Hepatocyte (in vitro differentiated cells): ENCODE results near the gene ST6GALNAC4. TPM values are rescaled to one million over a fixed set of nuclear protein-coding genes. Genes with fewer than 3 reads are reported as not detected.

ENCODE experiments used
- DNase-seq: peaks from one replicate; pipeline ENCODE4 v3.0.0-alpha.2; 2016; ENCODE audit warnings: low spot score
- H2AFZ ChIP-seq: fragments of 200-600 bp; sonication (generic); 2 replicates; pipeline ENCODE4 v1.6.0; 2016; ENCODE audit warnings: antibody characterized with exemption, mild to moderate bottlenecking
- H3K27ac ChIP-seq: fragments of 200-600 bp; sonication (generic); 2 replicates; pipeline ENCODE4 v1.5.1; 2016; ENCODE audit warnings: mild to moderate bottlenecking
- H3K27me3 ChIP-seq: fragments of 200-600 bp; sonication (generic); 2 replicates; pipeline ENCODE4 v1.6.1; 2016
- H3K36me3 ChIP-seq: fragments of 200-600 bp; sonication (generic); replicated peaks from 2 replicates; pipeline ENCODE4 v1.5.1; 2016; ENCODE audit warnings: low read depth; ENCODE audit not compliant: insufficient read depth
- H3K4me1 ChIP-seq: fragments of 200-600 bp; sonication (generic); 2 replicates; pipeline ENCODE4 v1.5.1; 2016; ENCODE audit warnings: mild to moderate bottlenecking, moderate library complexity; ENCODE audit not compliant: insufficient read depth
- H3K4me2 ChIP-seq: fragments of 200-600 bp; sonication (generic); 2 replicates; pipeline ENCODE4 v1.6.0; 2016
- H3K4me3 ChIP-seq: fragments of 200-600 bp; sonication (generic); 2 replicates; pipeline ENCODE4 v1.5.1; 2016; ENCODE audit warnings: mild to moderate bottlenecking
- H3K79me2 ChIP-seq: fragments of 200-600 bp; sonication (generic); 2 replicates; pipeline ENCODE4 v1.6.0; 2017; ENCODE audit warnings: mild to moderate bottlenecking
- H3K9me2 ChIP-seq: fragments of 200-600 bp; sonication (generic); replicated peaks from 2 replicates; pipeline ENCODE4 v1.6.0; 2017; ENCODE audit warnings: mild to moderate bottlenecking; ENCODE audit not compliant: insufficient read depth
- H3K9me3 ChIP-seq: fragments of 200-600 bp; sonication (generic); 2 replicates; pipeline ENCODE4 v1.5.1; 2016; ENCODE audit warnings: low read depth, mild to moderate bottlenecking
- H4K20me1 ChIP-seq: fragments of 200-600 bp; sonication (generic); 2 replicates; pipeline ENCODE4 v1.6.0; 2016; ENCODE audit warnings: mild to moderate bottlenecking; ENCODE audit not compliant: insufficient read depth, poor library complexity, severe bottlenecking
- CTCF ChIP-seq: fragments of 200-600 bp; sonication (generic); IDR thresholded peaks from 2 replicates; pipeline ENCODE4 v1.5.1; 2016; ENCODE audit warnings: antibody characterized with exemption, mild to moderate bottlenecking; ENCODE audit not compliant: poor library complexity
- EZH2 ChIP-seq: fragments of 200-600 bp; sonication (generic); IDR thresholded peaks from 2 replicates; pipeline ENCODE4 v1.6.1; 2016; ENCODE audit warnings: antibody characterized with exemption, mild to moderate bottlenecking, borderline replicate concordance
- EZH2phosphoT487 ChIP-seq: fragments of 200-600 bp; sonication (generic); IDR thresholded peaks from one replicate; pipeline ENCODE4 v1.6.1; 2018; ENCODE audit warnings: antibody characterized with exemption, mild to moderate bottlenecking, low read depth, moderate library complexity; ENCODE audit not compliant: unreplicated experiment, severe bottlenecking
- WGBS: methylation state at CpG from one replicate; pipeline ENCODE4 v1.1.6; 2016; ENCODE audit warnings: low lambda C conversion rate; ENCODE audit errors: missing lambda C conversion rate; 5-methylcytosine and 5-hydroxymethylcytosine counted together
- polyA plus RNA-seq: library from polyadenylated mRNA; unstranded; fragments of >200 nt; fragmentation: Nextera tagmentation; extraction: Ambion mirVana; gene quantifications from 2 replicates; pipeline ENCODE4 v1.2.1, GENCODE V29; 2016
- total RNA-seq: library from RNA; depleted of rRNA; stranded (reverse); fragments of >200 nt; gene quantifications from 2 replicates; pipeline ENCODE4 v1.2.3, GENCODE V29; 2014

ST6GALNAC4 gene
- total and polyA plus RNA-seq, 2 experiments from 2014 or later = 14.3 to 14.6 TPM

GRCh38 chr9:127945942-127946341, 29.1 kb upstream of the ST6GALNAC4 start:
- H3K79me2 ChIP-seq = peaks cover 43% of the 10 kb centered on the region
- no peak for TF ChIP-seq CTCF
- TF ChIP-seq EZH2phosphoT487 = no peak
- no peak for TF ChIP-seq EZH2
- DNase-seq = no peak
- no peak overlapping the region for H3K4me2 ChIP-seq
- no peaks in the 10 kb centered on the region for H3K9me3 ChIP-seq
- WGBS = 93% methylated on average over 9 of the region's 9 CpGs
- no peak overlapping the region for H3K27ac ChIP-seq
- H4K20me1 ChIP-seq = no peaks in the 10 kb centered on the region
- peaks cover 23% of the 10 kb centered on the region for H3K4me1 ChIP-seq
- H3K9me2 ChIP-seq = no peaks in the 10 kb centered on the region
- H3K36me3 ChIP-seq = no peaks in the 10 kb centered on the region
- no peak overlapping the region for H2AFZ ChIP-seq
- H3K4me3 ChIP-seq = no peak overlapping the region
- no peaks in the 10 kb centered on the region for H3K27me3 ChIP-seq

- H4K20me1 ChIP-seq = no peaks in the 10 kb centered on the region
- no peak overlapping the region for H3K4me3 ChIP-seq
- H3K4me1 ChIP-seq = peaks cover 17% of the 10 kb centered on the region
- peaks cover 37% of the 10 kb centered on the region for H3K79me2 ChIP-seq
- H3K27ac ChIP-seq = no peak overlapping the region
- no peak overlapping the region for H2AFZ ChIP-seq
- no peak overlapping the region for H3K4me2 ChIP-seq
- 96% methylated on average over 23 of the region's 24 CpGs for WGBS
- H3K27me3 ChIP-seq = no peaks in the 10 kb centered on the region
- H3K9me3 ChIP-seq = no peaks in the 10 kb centered on the region
- DNase-seq = no peak
- TF ChIP-seq CTCF = no peak
- no peak for TF ChIP-seq EZH2
- TF ChIP-seq EZH2phosphoT487 = no peak
- H3K9me2 ChIP-seq = no peaks in the 10 kb centered on the region
- H3K36me3 ChIP-seq = no peaks in the 10 kb centered on the region
These were observed 28.5 kb upstream of the ST6GALNAC4 start for GRCh38 chr9:127945338-127945737.

- DNase-seq = no peak
- no peak overlapping the region for H3K4me3 ChIP-seq
- no peak overlapping the region for H3K4me2 ChIP-seq
- H3K79me2 ChIP-seq = peaks cover 31% of the 10 kb centered on the region
- 95% methylated on average over 38 of the region's 38 CpGs for WGBS
- H2AFZ ChIP-seq = no peak overlapping the region
- no peaks in the 10 kb centered on the region for H4K20me1 ChIP-seq
- H3K4me1 ChIP-seq = peaks cover 17% of the 10 kb centered on the region
- no peaks in the 10 kb centered on the region for H3K9me2 ChIP-seq
- TF ChIP-seq CTCF = no peak
- TF ChIP-seq EZH2 = no peak
- TF ChIP-seq EZH2phosphoT487 = no peak
- H3K27me3 ChIP-seq = no peaks in the 10 kb centered on the region
- H3K36me3 ChIP-seq = no peaks in the 10 kb centered on the region
- no peaks in the 10 kb centered on the region for H3K9me3 ChIP-seq
- H3K27ac ChIP-seq = no peak overlapping the region
These were observed 27.9 kb upstream of the ST6GALNAC4 start for GRCh38 chr9:127944586-127945218.

GRCh38 chr9:127943731-127944144, 26.9 kb upstream of the ST6GALNAC4 start:
- no peaks in the 10 kb centered on the region for H3K36me3 ChIP-seq
- DNase-seq = peak; percentile 91
- H3K27me3 ChIP-seq = no peaks in the 10 kb centered on the region
- no peak overlapping the region for H3K4me3 ChIP-seq
- H3K79me2 ChIP-seq = peaks cover 26% of the 10 kb centered on the region
- H3K9me3 ChIP-seq = no peaks in the 10 kb centered on the region
- H2AFZ ChIP-seq = no peak overlapping the region
- WGBS = 56% methylated on average over 12 of the region's 13 CpGs
- H3K4me1 ChIP-seq = peaks cover 17% of the 10 kb centered on the region
- H3K4me2 ChIP-seq = no peak overlapping the region
- H3K9me2 ChIP-seq = no peaks in the 10 kb centered on the region
- no peak overlapping the region for H3K27ac ChIP-seq
- TF ChIP-seq CTCF (peak; percentile 82), EZH2 (no peak), EZH2phosphoT487 (no peak)
- no peaks in the 10 kb centered on the region for H4K20me1 ChIP-seq
